Right cardiac atrium (tissue), 5 donors: ENCODE measurements around the gene EIF3L. TPM values are rescaled to one million over a fixed set of nuclear protein-coding genes. Genes with fewer than 3 reads are reported as not detected.
A peak's percentile ranks its signal among the peaks of the same experiment; 100 is the strongest.
"Not testable (repeated sequence)": the region's sequence is repeated elsewhere in the genome, so short reads cannot be mapped to it uniquely, and the experiment has no call there.

ENCODE experiments used
- ATAC-seq, 2 donors: fragments of 200-7000 bp; cut with Tn5 transposase; one replicate each; pipeline versions ENCODE4 v1.8.0 to v1.9.1; 2020; ENCODE audit warnings: moderate library complexity in 2 of 2, mild to moderate bottlenecking in 1 of 2
- DNase-seq, 3 donors: peaks; one replicate each; pipeline ENCODE4 v3.0.0-alpha.2; 2020
- H3K27ac ChIP-seq: one replicate; pipeline ENCODE4 v1.5.1; 2013; ENCODE audit warnings: mild to moderate bottlenecking, low read length, control low read depth, moderate library complexity
- H3K27me3 ChIP-seq: one replicate; pipeline ENCODE4 v1.6.1; 2013; ENCODE audit not compliant: control insufficient read depth, insufficient read depth
- H3K4me1 ChIP-seq: one replicate; pipeline ENCODE4 v1.6.1; 2013; ENCODE audit warnings: low read length; ENCODE audit not compliant: control insufficient read depth, insufficient read depth
- H3K4me3 ChIP-seq: one replicate; pipeline ENCODE4 v1.5.1; 2013; ENCODE audit warnings: low read length, control low read depth
- H3K9me3 ChIP-seq: one replicate; pipeline ENCODE4 v1.6.1; 2013; ENCODE audit warnings: low read length; ENCODE audit not compliant: control insufficient read depth
- WGBS: extraction: QIAGEN DNeasy Blood & Tissue Kit; methylation state at CpG from one replicate; pipeline ENCODE4 v1.1.7; 2013; 5-methylcytosine and 5-hydroxymethylcytosine counted together
- intact Hi-C, 4 donors: fragments of 100-400 bp; cut with DNase I; formaldehyde crosslinking; loops; one replicate each; pipeline versions ENCODE4 v1.11.0 to v1.14.0; 2022 to 2023
- long read RNA-seq, 4 donors: library from polyadenylated mRNA; unstranded; transcript quantifications; one replicate each; pipeline ENCODE4 v2.0.0, GENCODE V29; 2020 to 2021
- polyA plus RNA-seq: library from polyadenylated mRNA; stranded (reverse); fragments of 200-250 nt; gene quantifications from one replicate; pipeline ENCODE4 v1.2.3, GENCODE V29; 2013
- total RNA-seq, 4 donors: library from RNA; stranded (reverse); fragmentation: NEBNext Ultra II Directional; extraction: Animal tissue kit (Norgen Biotek cat#: 25700); gene quantifications; one replicate each; pipeline ENCODE4 v1.2.1, GENCODE V29; 2021
- donor health status: healthy with polysubstance abuse.
- donor health status: DM: no; HTN: yes; CAD: no.
- donor health status: DM: no; HTN: no; CAD: no.
- donor health status: DM: no; HTN: yes; CAD: no; lungs with severe emphysema.
- donor health status: DM: yes; HTN: yes; CAD: no.

The EIF3L gene
- total RNA-seq (100 to 1,000 TPM; 291 to 354 (median 334) TPM), polyA plus RNA-seq (144 TPM)
- long read RNA-seq, donor 1, transcript EIF3L-203 (13 exons, 3,220 nt) = major isoform, 488 of 551 reads
- long read RNA-seq, donor 1, partial matches to known transcripts = 43 of 551 reads
- long read RNA-seq, donor 1, other reads (novel, unspliced or antisense) = 19 of 551 reads
- long read RNA-seq, donor 2, transcript EIF3L-203 (13 exons, 3,220 nt) = major isoform, 216 of 242 reads
- long read RNA-seq, donor 2, partial matches to known transcripts = 14 of 242 reads
- long read RNA-seq, donor 2, other reads (novel, unspliced or antisense) = 11 of 242 reads
- long read RNA-seq, donor 3, transcript EIF3L-212 (12 exons, 1,708 nt) = minor isoform, 7 of 1,500 reads
- long read RNA-seq, donor 3, transcript EIF3L-203 (13 exons, 3,220 nt) = major isoform, 1,357 of 1,500 reads
- long read RNA-seq, donor 3, partial matches to known transcripts = 56 of 1,500 reads
- long read RNA-seq, donor 3, other reads (novel, unspliced or antisense) = 80 of 1,500 reads
- long read RNA-seq, donor 4, transcript EIF3L-203 (13 exons, 3,220 nt) = major isoform, 239 of 268 reads
- long read RNA-seq, donor 4, partial matches to known transcripts = 16 of 268 reads
- long read RNA-seq, donor 4, other reads (novel, unspliced or antisense) = 12 of 268 reads

- H3K27ac ChIP-seq = peak within 1 kb of the TSS; percentile 55
- intact Hi-C loops = no loop called here
- ATAC-seq (peak; percentile 92 to 94), DNase-seq (peak; percentile 90 to 95 (median 95))
- peak within 1 kb of the TSS; percentile 88 for H3K4me3 ChIP-seq
- H3K27me3 ChIP-seq = no peaks in the 10 kb centered on the region
- no peaks in the 10 kb centered on the region for H3K9me3 ChIP-seq
- under 1% methylated on average over 49 of the region's 49 CpGs for WGBS
- H3K4me1 ChIP-seq = no peaks in the 10 kb centered on the region
These were observed at the start of gene EIF3L for GRCh38 chr22:37849089-37849751. Gene EIF3L (plus strand): TSS chr22:37849419. CDS start chr22:37849450, 31 bp downstream.

DNA sequence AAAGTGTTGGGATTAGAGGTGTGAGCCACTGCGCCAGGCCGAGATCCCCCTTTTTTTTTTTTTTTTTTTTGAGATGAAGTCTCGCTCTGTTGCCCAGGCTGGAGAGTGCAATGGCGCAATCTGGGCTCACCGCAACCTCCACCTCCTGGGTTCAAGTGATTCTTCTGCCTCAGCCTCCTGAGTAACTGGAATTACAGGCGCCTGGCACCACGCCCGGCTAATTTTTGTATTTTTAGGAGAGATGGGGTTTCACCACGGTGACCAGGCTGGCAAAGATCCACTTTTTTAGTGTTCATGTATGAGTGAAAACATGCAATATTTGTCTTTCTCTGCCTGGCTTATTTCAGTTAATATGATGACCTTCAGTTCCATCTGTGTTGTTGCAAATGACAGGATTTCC, 49.2 kb upstream of the EIF3L start:
- 76% methylated on average over 9 of the region's 9 CpGs for WGBS
- not testable (repeated sequence) for H3K4me1 ChIP-seq, H3K9me3 ChIP-seq, H3K27ac ChIP-seq, H3K4me3 ChIP-seq, ATAC-seq, H3K27me3 ChIP-seq
- intact Hi-C loops = loop anchor here in 2 of 4 donors (10.0 kb wide), 1 partner anchor 155 kb away; no protein-coding TSS in a partner anchor
- peak in 1 of 3 donors; percentile 13 for DNase-seq

- ATAC-seq = no peak
- intact Hi-C loops = no loop called here
- DNase-seq = no peak
- no peak overlapping the region for H3K27ac ChIP-seq
- no peaks in the 10 kb centered on the region for H3K9me3 ChIP-seq
- H3K4me3 ChIP-seq = peak overlapping the region; percentile 58
- 7% methylated on average over 13 of the region's 13 CpGs for WGBS
- H3K27me3 ChIP-seq = no peaks in the 10 kb centered on the region
- peaks cover 5% of the 10 kb centered on the region for H3K4me1 ChIP-seq
These were observed 47.3 kb upstream of the EIF3L start for GRCh38 chr22:37801946-37802309.

GRCh38 chr22:37802310-37803194, 46.7 kb upstream of the EIF3L start:
- Histone ChIP-seq H3K4me3 (peak overlapping the region; percentile 58), H3K27me3 (no peaks in the 10 kb centered on the region), H3K27ac (no peak overlapping the region), H3K4me1 (peaks cover 5% of the 10 kb centered on the region), H3K9me3 (no peaks in the 10 kb centered on the region)
- DNase-seq (peak; percentile 72 to 89 (median 88)), ATAC-seq (peak; percentile 35 to 46)
- WGBS = 2% methylated on average over 63 of the region's 63 CpGs
- intact Hi-C loops = no loop called here

GRCh38 chr22:37803195-37803638, 46.0 kb upstream of the EIF3L start:
- H3K4me3 ChIP-seq = peak overlapping the region; percentile 58
- ATAC-seq (no peak), DNase-seq (peak in 1 of 3 donors; percentile 47)
- no peak overlapping the region for H3K27ac ChIP-seq
- no peaks in the 10 kb centered on the region for H3K27me3 ChIP-seq
- intact Hi-C loops = no loop called here
- H3K9me3 ChIP-seq = no peaks in the 10 kb centered on the region
- WGBS = 31% methylated on average over 16 of the region's 16 CpGs
- H3K4me1 ChIP-seq = peaks cover 5% of the 10 kb centered on the region

GRCh38 chr22:37803639-37804351, 45.4 kb upstream of the EIF3L start:
- intact Hi-C loops = no loop called here
- peak in 2 of 3 donors; percentile 59 to 67 for DNase-seq
- Histone ChIP-seq H3K4me1 (peaks cover 5% of the 10 kb centered on the region), H3K27me3 (no peaks in the 10 kb centered on the region), H3K4me3 (no peak overlapping the region), H3K27ac (no peak overlapping the region), H3K9me3 (no peaks in the 10 kb centered on the region)
- no peak for ATAC-seq
- 46% methylated on average over 34 of the region's 34 CpGs for WGBS

GRCh38 chr22:37804352-37804880, 44.8 kb upstream of the EIF3L start:
- peak overlapping the region; percentile 95 for H3K27ac ChIP-seq
- H3K27me3 ChIP-seq = no peaks in the 10 kb centered on the region
- DNase-seq (peak in 2 of 3 donors; percentile 62 to 77), ATAC-seq (no peak)
- WGBS = 6% methylated on average over 29 of the region's 29 CpGs
- intact Hi-C loops = no loop called here
- H3K9me3 ChIP-seq = no peaks in the 10 kb centered on the region
- H3K4me3 ChIP-seq = peak overlapping the region; percentile 89
- H3K4me1 ChIP-seq = peaks cover 5% of the 10 kb centered on the region

DNA sequence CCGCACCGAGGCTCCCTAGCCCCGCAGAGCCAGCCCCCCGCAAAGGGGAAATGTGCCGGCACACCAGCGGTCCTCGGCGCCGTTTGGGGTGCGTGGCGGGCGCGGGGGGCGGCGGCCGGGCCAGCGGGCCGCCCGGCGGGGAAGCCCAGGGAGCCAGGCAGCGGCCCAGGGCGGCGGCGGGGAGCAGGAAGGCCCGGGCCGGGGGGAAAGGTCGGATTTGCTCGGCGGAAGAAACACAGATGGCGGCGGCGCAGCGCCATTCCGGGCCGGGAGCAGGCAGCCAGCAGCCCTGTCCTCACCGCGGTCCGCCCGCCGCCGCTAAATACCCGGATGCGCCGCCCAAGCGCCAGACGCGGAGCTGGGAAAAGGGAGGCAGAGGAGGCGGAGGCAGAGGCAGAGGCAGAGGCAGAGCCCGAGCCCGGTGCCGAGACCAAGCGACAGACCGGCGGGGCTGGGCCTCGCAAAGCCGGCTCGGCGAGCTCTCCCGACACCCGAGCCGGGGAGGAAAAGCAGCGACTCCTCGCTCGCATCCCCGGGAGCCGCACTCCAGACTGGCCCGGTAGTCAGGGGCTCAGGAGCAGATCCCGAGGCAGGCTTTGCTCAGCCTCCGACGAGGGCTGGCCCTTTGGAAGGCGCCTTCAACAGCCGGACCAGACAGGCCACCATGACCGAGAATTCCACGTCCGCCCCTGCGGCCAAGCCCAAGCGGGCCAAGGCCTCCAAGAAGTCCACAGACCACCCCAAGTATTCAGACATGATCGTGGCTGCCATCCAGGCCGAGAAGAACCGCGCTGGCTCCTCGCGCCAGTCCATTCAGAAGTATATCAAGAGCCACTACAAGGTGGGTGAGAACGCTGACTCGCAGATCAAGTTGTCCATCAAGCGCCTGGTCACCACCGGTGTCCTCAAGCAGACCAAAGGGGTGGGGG, 44.1 kb upstream of the EIF3L start:
- WGBS = 2% methylated on average over 86 of the region's 87 CpGs
- no peaks in the 10 kb centered on the region for H3K9me3 ChIP-seq
- peak overlapping the region; percentile 89 for H3K4me3 ChIP-seq
- peaks cover 5% of the 10 kb centered on the region for H3K4me1 ChIP-seq
- no peaks in the 10 kb centered on the region for H3K27me3 ChIP-seq
- DNase-seq = peak; percentile 90 to 98 (median 97)
- H3K27ac ChIP-seq = peak overlapping the region; percentile 95
- intact Hi-C loops = no loop called here
- ATAC-seq = peak; percentile 64 to 72

DNA sequence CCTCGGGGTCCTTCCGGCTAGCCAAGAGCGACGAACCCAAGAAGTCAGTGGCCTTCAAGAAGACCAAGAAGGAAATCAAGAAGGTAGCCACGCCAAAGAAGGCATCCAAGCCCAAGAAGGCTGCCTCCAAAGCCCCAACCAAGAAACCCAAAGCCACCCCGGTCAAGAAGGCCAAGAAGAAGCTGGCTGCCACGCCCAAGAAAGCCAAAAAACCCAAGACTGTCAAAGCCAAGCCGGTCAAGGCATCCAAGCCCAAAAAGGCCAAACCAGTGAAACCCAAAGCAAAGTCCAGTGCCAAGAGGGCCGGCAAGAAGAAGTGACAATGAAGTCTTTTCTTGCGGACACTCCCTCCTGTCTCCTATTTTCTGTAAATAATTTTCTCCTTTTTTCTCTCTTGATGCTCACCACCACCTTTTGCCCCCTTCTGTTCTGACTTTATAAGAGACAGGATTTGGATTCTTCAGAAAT, 43.4 kb upstream of the EIF3L start:
- Histone ChIP-seq H3K4me3 (peak overlapping the region; percentile 89), H3K27me3 (no peaks in the 10 kb centered on the region), H3K4me1 (peaks cover 5% of the 10 kb centered on the region), H3K27ac (peak overlapping the region; percentile 95), H3K9me3 (no peaks in the 10 kb centered on the region)
- WGBS = 19% methylated on average over 10 of the region's 10 CpGs
- intact Hi-C loops = no loop called here
- DNase-seq (peak in 1 of 3 donors; percentile 35), ATAC-seq (no peak)
